HEK293T (cell line): ENCODE data around the gene ATP8B1.

ENCODE experiments used
- ARNT ChIP-seq: fragments of 450-650 bp; IDR thresholded peaks from 2 replicates; pipeline ENCODE4 v1.6.1; 2017; ENCODE audit warnings: mild to moderate bottlenecking
- FOXA1 ChIP-seq: fragments of 450-650 bp; IDR thresholded peaks from 2 replicates; pipeline ENCODE4 v1.6.1; 2016; ENCODE audit warnings: mild to moderate bottlenecking
- HDGF ChIP-seq: fragments of 450-650 bp; IDR thresholded peaks from 2 replicates; pipeline ENCODE4 v1.6.1; 2017; ENCODE audit warnings: antibody characterized with exemption, borderline replicate concordance
- L3MBTL2 ChIP-seq: fragments of 450-650 bp; conservative IDR thresholded peaks from 2 replicates; pipeline ENCODE4 v1.6.1; 2016; ENCODE audit warnings: mild to moderate bottlenecking
- LEF1 ChIP-seq: fragments of 450-650 bp; IDR thresholded peaks from 2 replicates; pipeline ENCODE4 v1.6.1; 2017; ENCODE audit warnings: mild to moderate bottlenecking, borderline replicate concordance
- NFRKB ChIP-seq: fragments of 450-650 bp; IDR thresholded peaks from 2 replicates; pipeline ENCODE4 v1.6.1; 2016; ENCODE audit warnings: mild to moderate bottlenecking, moderate library complexity
- PKNOX1 ChIP-seq: fragments of 450-650 bp; IDR thresholded peaks from 2 replicates; pipeline ENCODE4 v1.6.1; 2016

- TF ChIP-seq NFRKB, result no peak
- TF ChIP-seq LEF1, result no peak
- no peak for TF ChIP-seq PKNOX1
- no peak for TF ChIP-seq HDGF
- no peak for TF ChIP-seq ARNT
- TF ChIP-seq FOXA1, result no peak
- TF ChIP-seq L3MBTL2, result no peak
Measured at GRCh38 chr18:57664568-57665165, 138.4 kb downstream of the ATP8B1 start.
